Forelimb muscle (tissue), 1 donor: ENCODE results near the gene OIP5. TPM values are rescaled to one million over a fixed set of nuclear protein-coding genes. Genes with fewer than 3 reads are reported as not detected.
"Not testable (repeated sequence)": the region's sequence is repeated elsewhere in the genome, so short reads cannot be mapped to it uniquely, and the experiment has no call there.

Experiments
- DNase-seq: peaks from one replicate; pipeline ENCODE4 v3.0.0-alpha.2; 2013; ENCODE audit warnings: low read depth
- polyA plus RNA-seq: library from polyadenylated mRNA; unstranded; fragments of 120-200 nt; gene quantifications from one replicate; pipeline ENCODE4 v1.2.1, GENCODE V29; 2013; ENCODE audit not compliant: insufficient read length

OIP5 gene
- 3.1 TPM for polyA plus RNA-seq

- peak; percentile 99 for DNase-seq
Observed at GRCh38 chr15:41332194-41333025, at the start of gene OIP5, which contains the start of gene NUSAP1. OIP5 (minus strand) TSS chr15:41332591; CDS start chr15:41332561, 30 bp downstream. NUSAP1 (plus strand) TSS chr15:41332881; CDS start chr15:41332958, 77 bp downstream.

GRCh38 chr15:41377978-41378377 lies 45.6 kb upstream of the OIP5 start:
- no peak for DNase-seq

GRCh38 chr15:41367418-41367817 lies 35.0 kb upstream of the OIP5 start:
- DNase-seq = no peak

- DNase-seq = no peak
Observed at GRCh38 chr15:41354371-41354770, 22.0 kb upstream of the OIP5 start.

- no peak for DNase-seq
Observed at GRCh38 chr15:41350057-41350717, 17.8 kb upstream of the OIP5 start.

GRCh38 chr15:41347236-41347635 lies 14.8 kb upstream of the OIP5 start:
- DNase-seq = no peak

GRCh38 chr15:41341519-41341918 lies 9.1 kb upstream of the OIP5 start:
- DNase-seq = no peak

GRCh38 chr15:41340189-41340695 lies 7.9 kb upstream of the OIP5 start:
- no peak for DNase-seq

- DNase-seq = no peak
Observed at GRCh38 chr15:41337631-41338522, 5.5 kb upstream of the OIP5 start.

- DNase-seq = no peak
Observed at GRCh38 chr15:41337047-41337446, 4.7 kb upstream of the OIP5 start.

- no peak for DNase-seq
Observed at GRCh38 chr15:41336549-41336948, 4.2 kb upstream of the OIP5 start.

- no peak for DNase-seq
Observed at GRCh38 chr15:41334293-41335120, 2.1 kb upstream of the OIP5 start.

- DNase-seq = no peak
Observed at GRCh38 chr15:41333026-41333562, 703 bp upstream of the OIP5 start.

- no peak for DNase-seq
Observed at GRCh38 chr15:41331833-41332193, 578 bp downstream of the OIP5 start.

GRCh38 chr15:41331281-41331680 lies 1.1 kb downstream of the OIP5 start:
- no peak for DNase-seq

GRCh38 chr15:41323611-41324010 lies 8.8 kb downstream of the OIP5 start:
- DNase-seq = no peak

GRCh38 chr15:41320805-41321330 lies 11.5 kb downstream of the OIP5 start:
- not testable (repeated sequence) for DNase-seq

- DNase-seq = no peak
Observed at GRCh38 chr15:41309226-41309905, 23.0 kb downstream of the OIP5 start.

GRCh38 chr15:41307679-41308078 lies 24.7 kb downstream of the OIP5 start:
- no peak for DNase-seq
